H9 (cell line): ENCODE data around the gene P2RX6. TPM values are rescaled to one million over a fixed set of nuclear protein-coding genes. Genes with fewer than 3 reads are reported as not detected.

Experiments
- DNase-seq: peaks from one replicate; pipeline ENCODE4 v3.0.0-alpha.2; 2017
- H2AFZ ChIP-seq: one replicate; pipeline ENCODE4 v1.6.1; 2013; ENCODE audit warnings: mild to moderate bottlenecking, low read length, control low read depth, moderate library complexity
- H2AK5ac ChIP-seq: 2 replicates; pipeline ENCODE4 v1.6.1; 2013; ENCODE audit warnings: low read length, control low read depth, mixed read lengths; ENCODE audit not compliant: insufficient read length
- H2BK120ac ChIP-seq: one replicate; pipeline ENCODE4 v1.6.1; 2013; ENCODE audit warnings: low read depth, mild to moderate bottlenecking, low read length, control low read depth, inconsistent platforms; ENCODE audit not compliant: poor library complexity, severe bottlenecking
- H2BK12ac ChIP-seq: 2 replicates; pipeline ENCODE4 v1.6.1; 2013; ENCODE audit warnings: low read length, control low read depth, mixed read lengths, low read depth; ENCODE audit not compliant: insufficient read length
- H2BK15ac ChIP-seq: 2 replicates; pipeline ENCODE4 v1.6.1; 2013; ENCODE audit warnings: low read depth, low read length, control low read depth
- H2BK20ac ChIP-seq: one replicate; pipeline ENCODE4 v1.6.1; 2013; ENCODE audit warnings: low read depth, mild to moderate bottlenecking, low read length, control low read depth, inconsistent platforms; ENCODE audit not compliant: poor library complexity, severe bottlenecking
- H2BK5ac ChIP-seq: 2 replicates; pipeline ENCODE4 v1.6.1; 2013; ENCODE audit warnings: low read length, control low read depth, mixed read lengths; ENCODE audit not compliant: insufficient read length
- H3K14ac ChIP-seq: 2 replicates; pipeline ENCODE4 v1.6.1; 2013; ENCODE audit warnings: low read length, control low read depth; ENCODE audit not compliant: insufficient read depth
- H3K18ac ChIP-seq: 2 replicates; pipeline ENCODE4 v1.6.1; 2013; ENCODE audit warnings: low read depth, mild to moderate bottlenecking, mixed read lengths, low read length, control low read depth; ENCODE audit not compliant: insufficient read length
- H3K23ac ChIP-seq: 2 replicates; pipeline ENCODE4 v1.6.1; 2013; ENCODE audit warnings: low read length, control low read depth, mixed read lengths, low read depth; ENCODE audit not compliant: insufficient read length
- H3K23me2 ChIP-seq: 2 replicates; pipeline ENCODE4 v1.6.1; 2013; ENCODE audit warnings: low read depth, mild to moderate bottlenecking, mixed read lengths, low read length, control low read depth; ENCODE audit not compliant: insufficient read length, poor library complexity, severe bottlenecking
- H3K27ac ChIP-seq: 2 replicates; pipeline ENCODE4 v1.5.1; 2013; ENCODE audit warnings: low read length, control low read depth, mixed read lengths, low read depth; ENCODE audit not compliant: insufficient read length
- H3K27me3 ChIP-seq: 2 replicates; pipeline ENCODE4 v1.6.1; 2013; ENCODE audit warnings: low read length, control low read depth, inconsistent platforms; ENCODE audit not compliant: insufficient read depth
- H3K4ac ChIP-seq: 2 replicates; pipeline ENCODE4 v1.6.1; 2013; ENCODE audit warnings: low read depth, mild to moderate bottlenecking, control low read depth, inconsistent platforms, low read length, moderate library complexity
- H3K4me1 ChIP-seq: 2 replicates; pipeline ENCODE4 v1.6.1; 2013; ENCODE audit warnings: low read length, control low read depth, inconsistent platforms; ENCODE audit not compliant: insufficient read depth
- H3K4me2 ChIP-seq: 2 replicates; pipeline ENCODE4 v1.6.1; 2013; ENCODE audit warnings: low read length, control low read depth, mixed read lengths; ENCODE audit not compliant: insufficient read length, insufficient read depth
- H3K56ac ChIP-seq: 2 replicates; pipeline ENCODE4 v1.6.1; 2013; ENCODE audit warnings: low read depth, mild to moderate bottlenecking, mixed read lengths, low read length, control low read depth; ENCODE audit not compliant: insufficient read length
- H3K79me1 ChIP-seq: 2 replicates; pipeline ENCODE4 v1.6.1; 2013; ENCODE audit warnings: low read depth, mild to moderate bottlenecking, moderate library complexity, low read length, control low read depth, inconsistent platforms; ENCODE audit not compliant: insufficient read depth, poor library complexity, severe bottlenecking
- H3K79me2 ChIP-seq: 2 replicates; pipeline ENCODE4 v1.6.1; 2013; ENCODE audit warnings: low read length, control low read depth, inconsistent platforms; ENCODE audit not compliant: insufficient read depth
- H3K9ac ChIP-seq: 2 replicates; pipeline ENCODE4 v1.6.1; 2013; ENCODE audit warnings: low read length, control low read depth, mixed read lengths; ENCODE audit not compliant: insufficient read length; ENCODE audit errors: extremely low read depth
- H3K9me3 ChIP-seq: one replicate; pipeline ENCODE4 v1.6.1; 2013; ENCODE audit warnings: low read depth, low read length, inconsistent platforms; ENCODE audit not compliant: control insufficient read depth
- H3T11ph ChIP-seq: one replicate; pipeline ENCODE4 v1.6.1; 2013; ENCODE audit warnings: mild to moderate bottlenecking, low read length, control low read depth, inconsistent platforms
- H4K20me1 ChIP-seq: one replicate; pipeline ENCODE4 v1.6.1; 2013; ENCODE audit not compliant: control insufficient read depth, insufficient read length, insufficient read depth
- H4K5ac ChIP-seq: 2 replicates; pipeline ENCODE4 v1.6.1; 2013; ENCODE audit warnings: low read depth, mild to moderate bottlenecking, mixed read lengths, low read length, control low read depth; ENCODE audit not compliant: insufficient read length
- H4K8ac ChIP-seq: replicated peaks from 2 replicates; pipeline ENCODE4 v1.6.1; 2013; ENCODE audit warnings: low read length, control low read depth, mixed read lengths, low read depth; ENCODE audit not compliant: insufficient read length
- H4K91ac ChIP-seq: 2 replicates; pipeline ENCODE4 v1.6.1; 2013; ENCODE audit warnings: low read depth, mild to moderate bottlenecking, moderate library complexity, mixed read lengths, low read length, control low read depth; ENCODE audit not compliant: insufficient read length
- H3K27ac Mint-ChIP-seq, 3 experiments: 2 replicates in 2 of 3; 3 replicates in 1 of 3; pipeline ENCODE4 v1.8.0; 2020 to 2021; ENCODE audit warnings: mixed read lengths in 3 of 3, mild to moderate bottlenecking in 1 of 3, moderate library complexity in 1 of 3
- H3K27me3 Mint-ChIP-seq: 2 replicates; pipeline ENCODE4 v1.8.0; 2021; ENCODE audit warnings: low read depth, mild to moderate bottlenecking, moderate library complexity, mixed read lengths
- H3K36me3 Mint-ChIP-seq, 3 experiments: 2 replicates in 2 of 3; 3 replicates in 1 of 3; pipeline ENCODE4 v1.8.0; 2020 to 2021; ENCODE audit warnings: low read depth in 3 of 3, mixed read lengths in 3 of 3; ENCODE audit not compliant: insufficient read depth in 1 of 3
- H3K4me1 Mint-ChIP-seq, 2 experiments: 2 replicates each; pipeline ENCODE4 v1.8.0; 2020; ENCODE audit warnings: mixed read lengths in 2 of 2
- H3K4me3 Mint-ChIP-seq, 2 experiments: 2 replicates in 1 of 2; 3 replicates in 1 of 2; pipeline ENCODE4 v1.8.0; 2020 to 2021; ENCODE audit warnings: mild to moderate bottlenecking in 2 of 2, mixed read lengths in 2 of 2, moderate library complexity in 1 of 2
- H3K9me3 Mint-ChIP-seq, 2 experiments: 2 replicates in 1 of 2; 3 replicates in 1 of 2; pipeline ENCODE4 v1.8.0; 2020; ENCODE audit warnings: mild to moderate bottlenecking in 2 of 2, mixed read lengths in 2 of 2, moderate library complexity in 1 of 2
- WGBS: extraction: QIAGEN DNeasy Blood & Tissue Kit; methylation state at CpG from one replicate; pipeline ENCODE4 v1.1.7; 2013; ENCODE audit warnings: missing lambda C conversion rate, low lambda C conversion rate, mixed read lengths; ENCODE audit not compliant: insufficient read length; ENCODE audit errors: extremely low coverage; 5-methylcytosine and 5-hydroxymethylcytosine counted together
- total RNA-seq: library from RNA; stranded (reverse); gene quantifications from 2 replicates; pipeline ENCODE4 v1.2.1, GENCODE V29; 2021
- TF ChIP-seq, protein P1 (sequence below): fragments of 200-600 bp; sonication (generic); conservative IDR thresholded peaks from 3 replicates; pipeline ENCODE4 v1.8.0; 2021; ENCODE audit warnings: antibody characterized with exemption, mild to moderate bottlenecking

Gene P2RX6
- total RNA-seq, 1 experiment from 2014 or later: not detected

DNA sequence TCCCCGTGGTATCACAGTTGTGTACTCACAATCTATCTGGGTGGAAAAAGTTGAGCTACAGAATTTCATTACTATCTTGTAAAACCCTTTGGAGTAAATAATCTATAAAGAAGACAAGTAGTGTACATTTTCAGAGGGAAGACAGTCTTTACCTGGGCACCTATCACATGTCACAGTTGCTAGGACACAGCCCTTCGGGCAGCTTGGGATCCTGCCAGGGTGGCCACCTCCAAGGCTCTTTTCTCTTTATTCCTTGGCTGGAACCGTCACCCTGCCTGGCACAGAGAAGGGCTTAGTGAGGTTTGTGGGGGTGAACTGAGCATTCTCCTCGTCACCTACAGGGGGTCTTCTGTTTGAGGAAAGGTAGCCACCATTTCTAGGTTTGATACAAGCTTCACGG, 54.4 kb downstream of the P2RX6 start:
- Histone ChIP-seq H2BK12ac (no peak overlapping the region), H3K79me2 (no peaks in the 10 kb centered on the region), H3K14ac (no peak overlapping the region), H2AFZ (no peak overlapping the region), H3T11ph (no peak overlapping the region), H4K20me1 (no peaks in the 10 kb centered on the region), H2BK120ac (no peak overlapping the region), H3K18ac (no peak overlapping the region), H3K27me3 (no peaks in the 10 kb centered on the region), H4K5ac (no peak overlapping the region), H3K27ac (no peak overlapping the region), H2BK20ac (no peak overlapping the region), H3K23me2 (no peaks in the 10 kb centered on the region), H3K4me1 (no peaks in the 10 kb centered on the region), H2BK5ac (no peak overlapping the region), H3K56ac (no peak overlapping the region), H3K9me3 (no peaks in the 10 kb centered on the region), H4K8ac (no peak overlapping the region), H4K91ac (no peak overlapping the region), H3K79me1 (no peaks in the 10 kb centered on the region), H3K4me2 (no peak overlapping the region), H2AK5ac (no peak overlapping the region), H3K4ac (no peak overlapping the region), H3K23ac (no peak overlapping the region), H2BK15ac (no peak overlapping the region), H3K9ac (no peak overlapping the region)
- no CpG with 5 or more reads among the region's 5 CpGs for WGBS
- TF ChIP-seq, protein P1, sequence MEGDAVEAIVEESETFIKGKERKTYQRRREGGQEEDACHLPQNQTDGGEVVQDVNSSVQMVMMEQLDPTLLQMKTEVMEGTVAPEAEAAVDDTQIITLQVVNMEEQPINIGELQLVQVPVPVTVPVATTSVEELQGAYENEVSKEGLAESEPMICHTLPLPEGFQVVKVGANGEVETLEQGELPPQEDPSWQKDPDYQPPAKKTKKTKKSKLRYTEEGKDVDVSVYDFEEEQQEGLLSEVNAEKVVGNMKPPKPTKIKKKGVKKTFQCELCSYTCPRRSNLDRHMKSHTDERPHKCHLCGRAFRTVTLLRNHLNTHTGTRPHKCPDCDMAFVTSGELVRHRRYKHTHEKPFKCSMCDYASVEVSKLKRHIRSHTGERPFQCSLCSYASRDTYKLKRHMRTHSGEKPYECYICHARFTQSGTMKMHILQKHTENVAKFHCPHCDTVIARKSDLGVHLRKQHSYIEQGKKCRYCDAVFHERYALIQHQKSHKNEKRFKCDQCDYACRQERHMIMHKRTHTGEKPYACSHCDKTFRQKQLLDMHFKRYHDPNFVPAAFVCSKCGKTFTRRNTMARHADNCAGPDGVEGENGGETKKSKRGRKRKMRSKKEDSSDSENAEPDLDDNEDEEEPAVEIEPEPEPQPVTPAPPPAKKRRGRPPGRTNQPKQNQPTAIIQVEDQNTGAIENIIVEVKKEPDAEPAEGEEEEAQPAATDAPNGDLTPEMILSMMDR: no peak
- Mint-ChIP-seq H3K27me3 (peaks cover 14% of the 10 kb centered on the region), H3K4me1 (no peaks in the 10 kb centered on the region), H3K27ac (no peak overlapping the region), H3K4me3 (no peak overlapping the region), H3K36me3 (no peaks in the 10 kb centered on the region; a peak in 1 of 7 replicates), H3K9me3 (peaks cover 0 to 2% of the 10 kb centered on the region in 2 experiments; a peak in 1 of 5 replicates)
- no peak for DNase-seq
